Peyer's patch (tissue), 4 donors: Measurements from ENCODE around the gene FAF2. TPM values are rescaled to one million over a fixed set of nuclear protein-coding genes. Genes with fewer than 3 reads are reported as not detected.

Source experiments
- DNase-seq, 3 donors: peaks; one replicate each; pipeline ENCODE4 v3.0.0-alpha.2; 2017 to 2019
- H3K27ac ChIP-seq, 4 donors: fragments of 200-600 bp; sonication (generic); one replicate each; pipeline ENCODE4 v1.5.1; 2016 to 2019
- H3K27me3 ChIP-seq, 2 donors: fragments of 200-600 bp; sonication (generic); one replicate each; pipeline ENCODE4 v1.5.1; 2019
- H3K36me3 ChIP-seq, 3 donors: fragments of 200-600 bp; sonication (generic); one replicate each; pipeline ENCODE4 v1.5.1; 2016 to 2019
- H3K4me1 ChIP-seq, 4 donors: fragments of 200-600 bp; sonication (generic); one replicate each; pipeline ENCODE4 v1.5.1; 2016 to 2019
- H3K4me3 ChIP-seq, 4 donors: fragments of 200-600 bp; sonication (generic); 1 replicate in 3 of 4; 2 replicates in 1 of 4; pipeline ENCODE4 v1.5.1; 2016 to 2019; ENCODE audit warnings: mild to moderate bottlenecking in 1 of 4
- H3K9me3 ChIP-seq, 4 donors: fragments of 200-600 bp; sonication (generic); one replicate each; pipeline ENCODE4 v1.5.1; 2016 to 2019; ENCODE audit warnings: mild to moderate bottlenecking in 1 of 4
- POLR2A ChIP-seq, 2 donors: fragments of 450-650 bp; IDR thresholded peaks; one replicate each; pipeline ENCODE4 v1.5.1; 2017; ENCODE audit warnings: antibody characterized with exemption in 2 of 2, mild to moderate bottlenecking in 2 of 2, moderate library complexity in 2 of 2
- total RNA-seq, 4 donors: library from RNA; depleted of rRNA; stranded (reverse); fragments of >200 nt; gene quantifications; one replicate each; pipeline ENCODE4 v1.1.0, GENCODE V29; 2016
- TF ChIP-seq, protein P1 (sequence below), 6 experiments: fragments of 450-650 bp in 4 of 6; fragments of 200-600 bp in 2 of 6; sonication (generic) in 1 of 6; IDR thresholded peaks; one replicate each; pipeline ENCODE4 v1.5.1; 2017 to 2019; ENCODE audit warnings: antibody characterized with exemption in 6 of 6, mild to moderate bottlenecking in 3 of 6, moderate library complexity in 1 of 6

Gene FAF2, protein sequence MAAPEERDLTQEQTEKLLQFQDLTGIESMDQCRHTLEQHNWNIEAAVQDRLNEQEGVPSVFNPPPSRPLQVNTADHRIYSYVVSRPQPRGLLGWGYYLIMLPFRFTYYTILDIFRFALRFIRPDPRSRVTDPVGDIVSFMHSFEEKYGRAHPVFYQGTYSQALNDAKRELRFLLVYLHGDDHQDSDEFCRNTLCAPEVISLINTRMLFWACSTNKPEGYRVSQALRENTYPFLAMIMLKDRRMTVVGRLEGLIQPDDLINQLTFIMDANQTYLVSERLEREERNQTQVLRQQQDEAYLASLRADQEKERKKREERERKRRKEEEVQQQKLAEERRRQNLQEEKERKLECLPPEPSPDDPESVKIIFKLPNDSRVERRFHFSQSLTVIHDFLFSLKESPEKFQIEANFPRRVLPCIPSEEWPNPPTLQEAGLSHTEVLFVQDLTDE
- 10 to 100 TPM; 18.2 to 41.5 (median 32.4) TPM for total RNA-seq

DNA sequence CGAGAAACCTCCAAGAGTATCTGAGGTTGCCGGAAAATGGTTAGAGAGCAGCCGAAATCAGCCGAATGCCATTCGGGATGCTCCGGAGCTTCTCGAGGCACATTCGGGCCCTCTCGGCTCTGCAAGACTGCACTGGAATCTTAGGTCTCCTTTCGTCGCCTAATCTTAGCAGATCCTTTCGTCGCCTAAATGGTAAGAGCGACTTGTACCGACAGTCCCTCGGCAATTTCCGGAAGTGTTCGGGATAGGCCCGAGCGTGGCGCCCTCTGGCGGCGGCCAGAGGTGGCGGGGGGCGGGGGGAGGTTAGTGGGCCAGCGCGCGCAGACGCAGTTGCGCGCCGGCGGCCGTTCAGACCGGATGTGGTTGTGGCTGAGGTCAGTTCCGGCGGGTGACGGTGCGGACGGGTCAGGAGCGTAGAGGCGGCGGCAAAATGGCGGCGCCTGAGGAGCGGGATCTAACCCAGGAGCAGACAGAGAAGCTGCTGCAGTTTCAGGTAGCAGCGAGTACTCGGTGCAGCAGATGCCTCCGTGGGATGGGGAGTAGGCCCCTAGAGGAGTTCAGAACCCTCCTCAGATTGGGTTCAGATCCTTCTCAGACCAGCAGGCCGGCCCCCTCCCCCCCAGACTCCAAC lies at the start of gene FAF2:
FAF2 (plus strand) TSS at position 408 of the 631 bp plus-strand sequence; CDS start at position 431, 23 bp downstream.
- TF ChIP-seq POLR2A (IDR thresholded peaks at IDR 0.05), result peak; percentile 66 to 85
- TF ChIP-seq, protein P1, sequence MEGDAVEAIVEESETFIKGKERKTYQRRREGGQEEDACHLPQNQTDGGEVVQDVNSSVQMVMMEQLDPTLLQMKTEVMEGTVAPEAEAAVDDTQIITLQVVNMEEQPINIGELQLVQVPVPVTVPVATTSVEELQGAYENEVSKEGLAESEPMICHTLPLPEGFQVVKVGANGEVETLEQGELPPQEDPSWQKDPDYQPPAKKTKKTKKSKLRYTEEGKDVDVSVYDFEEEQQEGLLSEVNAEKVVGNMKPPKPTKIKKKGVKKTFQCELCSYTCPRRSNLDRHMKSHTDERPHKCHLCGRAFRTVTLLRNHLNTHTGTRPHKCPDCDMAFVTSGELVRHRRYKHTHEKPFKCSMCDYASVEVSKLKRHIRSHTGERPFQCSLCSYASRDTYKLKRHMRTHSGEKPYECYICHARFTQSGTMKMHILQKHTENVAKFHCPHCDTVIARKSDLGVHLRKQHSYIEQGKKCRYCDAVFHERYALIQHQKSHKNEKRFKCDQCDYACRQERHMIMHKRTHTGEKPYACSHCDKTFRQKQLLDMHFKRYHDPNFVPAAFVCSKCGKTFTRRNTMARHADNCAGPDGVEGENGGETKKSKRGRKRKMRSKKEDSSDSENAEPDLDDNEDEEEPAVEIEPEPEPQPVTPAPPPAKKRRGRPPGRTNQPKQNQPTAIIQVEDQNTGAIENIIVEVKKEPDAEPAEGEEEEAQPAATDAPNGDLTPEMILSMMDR (IDR thresholded peaks at IDR 0.05), result peak; percentile 97 to 100 (median 99)
- Histone ChIP-seq H3K9me3 (no peaks in the 10 kb centered on the region), H3K27ac (peak within 1 kb of the TSS; percentile 88 to 98 (median 96)), H3K4me3 (peak within 1 kb of the TSS; percentile 79 to 99 (median 88)), H3K36me3 (no peaks in the 10 kb centered on the region), H3K4me1 (peaks cover 0 to 15% (median 7%) of the 10 kb centered on the region in 4 donors), H3K27me3 (no peaks in the 10 kb centered on the region)
- peak; percentile 94 to 99 (median 98) for DNase-seq

GRCh38 chr5:176400382-176401156 lies 47.6 kb upstream of the FAF2 start:
- peaks cover 0 to 29% (median 0%) of the 10 kb centered on the region in 3 donors for H3K36me3 ChIP-seq
- no peaks in the 10 kb centered on the region for H3K9me3 ChIP-seq
- TF ChIP-seq, protein P1 (IDR thresholded peaks at IDR 0.05), result no peak
- peak in 1 of 2 donors; percentile 35 for TF ChIP-seq POLR2A (IDR thresholded peaks at IDR 0.05)
- H3K27ac ChIP-seq, result peak overlapping the region in 3 of 4 donors; percentile 64 to 97 (median 93)
- no peak overlapping the region for H3K4me3 ChIP-seq
- no peaks in the 10 kb centered on the region for H3K27me3 ChIP-seq
- peak in 2 of 3 donors; percentile 86 to 88 for DNase-seq
- H3K4me1 ChIP-seq, result peaks cover 0 to 43% (median 6%) of the 10 kb centered on the region in 4 donors

DNA sequence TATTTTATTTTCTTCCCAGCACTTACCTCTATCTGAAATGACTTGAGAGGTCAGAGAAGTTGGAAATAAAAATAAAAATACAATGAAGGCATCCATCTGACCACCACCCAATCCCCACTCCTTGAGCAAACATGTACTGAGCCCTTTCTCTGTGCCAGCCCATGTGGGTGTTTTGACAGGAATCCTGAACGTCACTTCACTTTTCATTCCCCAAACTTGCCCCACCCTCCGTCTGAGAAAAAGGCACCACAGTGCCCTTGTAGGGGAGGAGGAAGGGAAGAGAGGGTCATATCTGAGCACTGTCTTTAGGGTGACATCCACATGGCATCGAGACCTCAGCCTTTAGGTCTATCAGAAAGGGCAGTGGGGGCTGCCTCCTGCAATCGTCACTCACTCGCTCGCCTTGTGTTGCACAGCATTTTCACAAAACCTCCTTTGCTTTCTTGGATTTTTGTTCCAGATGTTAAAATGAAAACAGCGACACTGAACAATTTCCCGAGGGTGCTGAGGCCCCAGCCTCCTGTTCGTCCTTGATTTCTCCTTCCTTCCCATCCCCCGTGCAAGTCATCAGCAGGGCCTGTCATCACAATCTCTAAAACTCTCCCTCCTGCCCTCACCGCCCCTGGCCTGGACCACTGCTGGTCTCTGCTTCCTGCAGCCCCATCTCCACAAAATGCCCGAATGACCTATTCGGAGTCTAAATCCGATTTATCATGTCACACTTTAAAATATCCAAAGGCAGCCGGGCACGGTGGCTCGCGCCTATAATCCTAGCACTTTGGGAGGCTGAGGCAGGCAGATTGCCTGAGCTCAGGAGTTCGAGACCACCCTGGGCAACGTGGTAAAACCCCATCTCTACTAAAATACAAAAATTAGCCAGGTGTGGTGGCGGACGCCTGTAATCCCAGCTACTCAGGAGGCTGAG lies 46.6 kb upstream of the FAF2 start:
- H3K27me3 ChIP-seq, result no peaks in the 10 kb centered on the region
- H3K36me3 ChIP-seq, result peaks cover 0 to 27% (median 0%) of the 10 kb centered on the region in 3 donors
- peak overlapping the region in 3 of 4 donors; percentile 64 to 97 (median 93) for H3K27ac ChIP-seq
- no peaks in the 10 kb centered on the region for H3K9me3 ChIP-seq
- peaks cover 0 to 53% (median 6%) of the 10 kb centered on the region in 4 donors for H3K4me1 ChIP-seq
- H3K4me3 ChIP-seq, result no peak overlapping the region
- TF ChIP-seq POLR2A (IDR thresholded peaks at IDR 0.05), result no peak
- TF ChIP-seq, protein P1 (IDR thresholded peaks at IDR 0.05), result no peak
- peak in 1 of 3 donors; percentile 43 for DNase-seq

DNA sequence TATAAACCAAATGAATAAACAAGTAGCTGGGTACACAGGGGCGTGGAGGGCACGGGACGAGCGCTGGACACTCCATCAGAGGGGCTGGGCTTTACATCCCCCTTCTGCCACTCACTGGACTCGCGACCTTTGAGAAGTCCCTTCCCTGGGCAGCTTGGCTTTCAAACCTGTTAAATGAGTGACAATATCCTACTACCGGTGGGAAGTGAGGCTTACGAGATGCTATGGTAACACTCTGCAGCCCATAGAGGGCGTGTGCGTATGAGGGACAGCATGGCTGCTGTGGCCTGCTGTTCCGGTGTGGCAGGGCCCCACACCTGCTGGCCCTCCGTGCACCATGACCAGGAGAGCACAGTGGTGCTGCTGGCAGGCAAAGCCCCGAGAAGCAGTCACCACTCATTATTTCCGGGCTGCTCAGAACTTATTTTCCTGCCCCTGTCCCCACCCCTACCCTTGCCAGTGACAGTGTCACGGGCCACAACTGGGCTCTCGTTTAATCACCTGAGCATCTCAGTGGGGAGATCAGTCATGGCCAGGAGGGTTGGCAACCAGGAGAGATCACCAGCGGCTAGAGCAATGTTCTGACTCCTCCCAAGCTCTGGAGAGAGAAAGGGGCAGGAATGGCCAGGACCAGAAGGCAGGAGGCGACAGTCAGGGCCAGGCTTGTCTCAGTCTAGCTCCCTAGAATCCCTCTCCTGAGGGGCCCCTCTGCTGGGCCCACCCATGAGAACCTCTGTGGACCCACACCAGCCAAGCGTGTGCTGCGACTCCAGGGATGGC lies 42.3 kb upstream of the FAF2 start:
- TF ChIP-seq, protein P1 (IDR thresholded peaks at IDR 0.05), result peak in 3 of 6 experiments; percentile 45 to 51 (median 51)
- TF ChIP-seq POLR2A (IDR thresholded peaks at IDR 0.05), result no peak
- Histone ChIP-seq H3K27me3 (no peaks in the 10 kb centered on the region), H3K27ac (peak overlapping the region in 3 of 4 donors; percentile 77 to 93 (median 85)), H3K4me3 (no peak overlapping the region), H3K9me3 (no peaks in the 10 kb centered on the region), H3K36me3 (peaks cover 0 to 44% (median 0%) of the 10 kb centered on the region in 3 donors), H3K4me1 (peaks cover 0 to 51% (median 6%) of the 10 kb centered on the region in 4 donors)
- DNase-seq, result peak in 1 of 3 donors; percentile 65
